GM21717 (cell line): ENCODE measurements around the gene CSMD2.
"Not testable (repeated sequence)": the region's sequence is repeated elsewhere in the genome, so short reads cannot be mapped to it uniquely, and the experiment has no call there.

Experiments
- ATAC-seq: cut with Tn5 transposase; IDR thresholded peaks from one replicate; pipeline ENCODE4 v1.9.1; 2021; ENCODE audit warnings: mild to moderate bottlenecking, moderate library complexity; ENCODE audit not compliant: unreplicated experiment

CSMD2 gene

DNA sequence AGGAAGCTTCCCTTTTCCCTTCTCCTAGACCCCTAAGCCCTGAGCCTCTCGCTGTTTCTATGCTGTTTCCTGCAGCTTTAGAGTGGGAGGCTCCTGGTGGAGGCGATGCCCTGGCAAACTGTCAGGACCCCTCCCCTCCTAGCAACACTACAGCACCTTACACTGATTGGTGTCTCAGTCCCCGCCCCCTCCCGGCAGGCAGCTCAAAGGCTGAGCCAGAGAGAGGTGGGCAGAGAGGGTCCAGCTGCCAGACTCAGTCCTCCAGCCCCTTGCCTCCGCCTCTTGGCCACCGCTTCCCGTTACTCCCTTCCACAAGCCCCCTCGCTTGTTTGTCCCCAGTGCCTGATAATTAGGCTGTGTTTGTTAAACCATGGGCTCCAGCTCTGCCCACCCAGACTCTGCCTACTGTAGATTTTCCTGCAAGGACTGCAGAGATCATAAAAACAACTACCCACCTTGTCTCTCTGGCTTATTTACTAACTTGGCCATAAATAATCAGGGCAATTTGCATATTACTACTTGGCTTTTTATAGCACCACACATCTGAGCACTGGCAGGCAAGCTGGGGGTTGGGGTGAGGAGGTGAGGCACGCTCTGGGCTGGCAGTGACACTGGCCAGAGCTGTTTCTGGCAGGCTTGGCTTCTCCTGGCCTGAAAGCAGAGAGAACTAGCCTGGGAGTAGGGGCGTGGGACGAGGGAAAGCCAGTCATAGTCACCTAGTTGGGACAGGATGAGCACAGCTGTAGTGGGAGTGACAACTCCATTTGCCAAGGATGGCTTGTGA, 107.5 kb downstream of the CSMD2 start:
- no peak for ATAC-seq

DNA sequence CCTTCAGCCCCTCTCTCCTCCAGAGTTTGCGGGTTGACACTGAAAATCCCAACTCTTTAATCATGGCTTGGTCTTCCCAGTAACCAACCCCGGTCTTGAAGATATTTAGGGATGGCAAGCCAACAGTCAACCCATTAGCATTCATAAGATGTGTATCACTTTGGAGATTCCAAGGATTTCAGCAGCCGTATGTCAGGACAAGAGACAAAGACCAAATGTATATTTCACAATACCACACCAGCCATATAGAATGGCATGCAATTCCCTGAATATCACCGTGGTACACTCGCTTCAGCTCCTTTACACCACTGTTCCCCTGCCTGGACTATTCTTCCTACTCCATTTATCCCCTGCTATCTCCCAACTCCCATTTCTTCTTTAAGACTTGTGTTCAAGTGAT, 109.2 kb downstream of the CSMD2 start:
- no peak for ATAC-seq

DNA sequence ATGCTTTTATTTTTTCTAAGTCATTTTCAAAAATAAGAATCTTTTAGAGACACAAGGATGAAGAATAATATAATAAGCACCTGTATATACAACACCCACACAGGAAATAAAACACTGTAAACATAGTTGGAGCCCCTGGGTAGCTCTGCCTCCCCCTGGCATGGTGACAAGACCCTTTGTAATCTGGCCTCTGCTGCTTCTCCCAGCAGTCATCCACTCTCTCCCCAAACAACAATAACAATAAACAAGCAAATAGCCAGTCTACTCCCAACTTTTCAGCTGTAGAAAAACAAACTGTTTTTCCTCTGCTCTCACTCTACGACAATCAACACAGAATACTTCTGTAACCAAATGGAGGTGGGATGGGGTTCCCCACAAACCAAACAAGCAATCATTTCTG, 110.1 kb downstream of the CSMD2 start:
- ATAC-seq = no peak

DNA sequence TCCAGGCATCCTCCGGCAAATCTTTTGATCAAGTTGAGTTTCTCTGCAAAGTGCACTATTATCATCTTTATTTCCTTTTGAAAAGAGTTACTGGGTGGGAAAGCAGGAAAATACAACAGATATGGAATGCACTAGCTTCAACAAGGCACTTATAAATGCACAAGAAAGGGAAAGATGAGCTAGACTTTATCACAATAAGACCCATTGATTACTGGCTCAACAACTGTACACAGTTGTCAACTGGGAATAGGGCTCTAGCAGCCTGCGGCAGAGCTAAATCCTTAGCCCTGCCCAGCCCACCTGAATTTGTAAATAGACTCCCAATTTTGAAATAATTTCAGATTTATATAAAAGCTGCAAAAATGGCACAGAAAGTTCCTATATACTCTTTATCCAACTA, 111.4 kb downstream of the CSMD2 start:
- ATAC-seq = no peak

DNA sequence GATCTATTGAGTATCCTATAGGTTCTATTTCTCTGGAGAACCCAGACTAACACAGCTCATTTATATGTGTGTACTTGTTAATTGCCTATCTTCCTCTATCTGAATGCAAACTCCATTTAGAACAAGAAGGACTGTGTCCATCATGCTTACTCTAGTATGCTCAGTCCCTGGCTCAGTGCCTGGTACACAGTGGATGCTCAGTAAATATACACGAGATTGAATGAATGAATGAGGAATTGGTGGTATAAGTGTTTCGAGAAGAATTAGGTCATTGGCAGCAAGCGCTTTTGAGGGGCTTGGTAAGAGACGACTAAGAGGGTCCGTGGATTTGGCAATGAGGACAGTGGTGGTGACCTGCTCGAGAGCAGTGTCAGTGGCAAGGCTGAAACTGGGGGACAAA, 112.5 kb downstream of the CSMD2 start:
- no peak for ATAC-seq

DNA sequence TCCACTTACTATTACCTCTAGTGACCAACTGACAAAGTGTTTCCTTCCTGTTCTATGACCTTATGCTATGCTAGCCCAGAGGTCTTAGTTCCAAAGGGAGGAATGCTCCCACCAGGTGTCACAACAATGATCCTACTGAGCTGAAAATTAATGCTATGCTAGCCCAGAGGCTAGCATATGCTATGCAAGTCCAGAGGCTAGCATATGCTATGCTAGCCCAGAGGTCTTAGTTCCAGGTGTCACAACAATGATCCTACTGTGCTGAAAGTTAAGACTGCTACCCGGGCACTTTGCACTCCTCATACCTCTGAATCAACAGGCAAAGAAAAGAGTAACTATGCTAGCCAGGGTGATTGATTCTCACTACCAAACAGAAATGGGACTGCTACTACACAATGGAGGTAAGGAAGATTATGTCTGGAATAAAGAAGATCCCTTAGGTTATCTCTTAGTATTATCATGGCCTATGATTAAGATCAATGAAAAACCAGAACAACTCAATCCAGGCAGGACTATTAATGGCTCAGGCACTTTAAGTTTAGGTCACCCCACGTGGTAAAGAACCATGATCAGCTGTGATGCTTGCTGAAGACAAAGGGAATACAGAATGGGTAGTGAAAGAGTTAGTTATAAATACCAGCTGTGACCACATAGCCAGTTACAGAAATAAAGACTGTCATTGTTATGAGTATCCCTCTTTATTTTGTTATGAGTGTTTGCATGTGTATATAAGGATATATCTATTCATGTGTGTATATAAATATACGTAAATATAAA, 114.1 kb downstream of the CSMD2 start:
- no peak for ATAC-seq

DNA sequence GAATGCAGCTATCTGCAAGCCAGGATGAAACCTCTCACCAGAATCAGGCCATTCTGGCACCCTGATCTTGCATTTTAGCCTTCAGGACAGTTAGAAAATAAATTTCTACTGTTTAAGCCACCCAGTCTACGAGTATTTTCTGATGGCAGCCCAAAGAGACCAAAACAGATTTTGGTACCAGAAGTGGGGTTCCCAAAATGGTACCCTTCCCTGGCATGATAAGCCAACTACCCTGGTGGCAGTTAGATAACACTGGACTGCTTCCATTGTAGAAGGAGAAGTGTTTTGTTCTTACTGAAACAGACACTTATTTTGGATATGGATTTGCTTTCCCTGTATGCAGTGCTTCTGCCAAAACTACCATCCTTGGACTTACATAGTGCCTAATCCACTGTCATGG, 115.0 kb downstream of the CSMD2 start:
- ATAC-seq = no peak

DNA sequence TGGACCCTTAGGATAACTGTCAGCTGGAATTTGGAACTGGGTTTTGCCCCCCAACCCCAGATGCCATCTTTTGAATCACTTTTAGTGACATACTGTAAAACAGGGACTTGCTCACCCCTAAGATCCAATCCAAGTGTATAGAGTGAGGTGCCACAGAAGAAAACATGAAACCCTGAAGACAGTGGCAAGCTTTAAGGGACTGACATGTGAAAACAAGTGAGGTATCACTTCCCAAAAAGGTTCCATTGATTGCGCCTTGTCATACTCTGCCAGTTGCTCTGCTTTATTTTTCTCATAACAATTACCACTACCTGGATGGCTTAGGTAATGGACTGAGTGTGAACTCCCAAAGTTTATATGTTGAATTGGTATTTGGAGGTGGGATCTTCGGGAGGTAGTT, 115.6 kb downstream of the CSMD2 start:
- ATAC-seq = no peak

DNA sequence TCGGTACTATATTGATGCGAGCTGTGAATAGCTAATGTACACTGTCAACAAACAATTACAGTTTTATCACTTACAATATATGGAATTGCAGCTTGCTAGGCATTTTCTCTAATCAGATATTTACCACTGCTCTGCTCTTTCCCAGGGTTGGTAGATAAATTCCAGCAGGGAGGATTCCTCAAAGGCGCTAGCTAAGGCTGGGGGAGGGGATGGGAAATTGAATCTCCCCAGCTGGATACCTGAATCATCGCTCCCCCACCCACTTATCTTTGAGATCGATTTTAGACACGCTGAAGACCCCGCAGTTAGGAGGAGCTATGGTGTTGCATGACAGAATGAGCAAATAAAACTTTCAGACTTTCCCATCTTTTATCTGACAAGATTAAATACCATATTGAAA, 127.2 kb downstream of the CSMD2 start:
- no peak for ATAC-seq

DNA sequence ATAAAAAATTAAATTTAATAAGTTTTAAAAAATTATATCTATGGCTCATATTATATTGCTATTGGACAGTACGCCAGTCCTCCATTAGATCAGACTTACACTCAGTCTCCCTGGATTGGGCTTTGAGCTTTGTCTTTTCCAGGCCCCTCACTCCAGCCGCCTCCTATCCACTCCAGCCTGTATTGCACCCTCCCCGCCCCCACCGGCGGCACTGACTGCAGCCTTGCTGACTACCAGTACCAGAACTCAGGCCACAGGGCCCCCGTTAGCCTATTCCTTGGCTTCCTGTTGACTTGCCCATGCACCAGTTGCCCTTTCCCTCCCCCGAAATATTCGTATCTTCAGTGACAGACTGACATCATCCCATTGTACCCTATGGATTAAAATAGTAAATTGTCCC, 127.9 kb downstream of the CSMD2 start:
- no peak for ATAC-seq

DNA sequence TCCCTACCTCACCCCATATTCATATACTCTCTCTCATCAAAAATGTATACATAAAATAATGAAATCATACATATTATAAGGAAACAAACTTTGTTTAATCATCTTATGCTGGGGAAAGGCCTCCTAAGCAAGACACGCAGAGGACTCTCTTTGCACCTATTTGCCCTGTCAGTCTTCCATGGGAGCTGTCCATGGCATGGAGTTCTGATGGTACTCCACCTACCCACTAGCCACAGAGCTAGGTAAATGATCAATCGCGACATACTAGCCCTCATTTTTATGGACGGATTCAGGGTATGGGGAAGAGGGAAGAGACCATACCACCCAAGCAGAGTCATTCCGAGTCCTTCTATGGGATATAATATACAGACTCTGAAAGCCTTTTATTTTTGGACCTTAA, 131.0 kb downstream of the CSMD2 start:
- no peak for ATAC-seq

DNA sequence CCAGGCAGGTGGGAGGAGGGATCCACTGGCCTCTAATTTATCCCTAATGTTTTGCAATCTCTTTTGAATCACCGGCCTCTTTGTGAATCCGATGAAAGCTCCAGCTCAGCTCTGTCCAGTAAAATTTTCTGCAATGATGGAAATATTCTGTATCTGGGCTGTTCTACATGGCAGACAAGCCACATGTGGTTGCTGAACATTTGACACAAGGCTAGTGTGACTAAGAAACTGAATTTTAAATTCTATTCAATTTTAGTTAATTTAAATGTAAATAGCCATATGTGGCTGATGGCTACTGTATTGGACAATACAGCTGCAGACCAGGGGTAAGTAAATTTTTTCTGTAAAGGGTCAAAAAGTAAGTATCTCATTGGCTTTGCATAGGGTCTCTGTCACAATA, 135.1 kb downstream of the CSMD2 start:
- no peak for ATAC-seq

DNA sequence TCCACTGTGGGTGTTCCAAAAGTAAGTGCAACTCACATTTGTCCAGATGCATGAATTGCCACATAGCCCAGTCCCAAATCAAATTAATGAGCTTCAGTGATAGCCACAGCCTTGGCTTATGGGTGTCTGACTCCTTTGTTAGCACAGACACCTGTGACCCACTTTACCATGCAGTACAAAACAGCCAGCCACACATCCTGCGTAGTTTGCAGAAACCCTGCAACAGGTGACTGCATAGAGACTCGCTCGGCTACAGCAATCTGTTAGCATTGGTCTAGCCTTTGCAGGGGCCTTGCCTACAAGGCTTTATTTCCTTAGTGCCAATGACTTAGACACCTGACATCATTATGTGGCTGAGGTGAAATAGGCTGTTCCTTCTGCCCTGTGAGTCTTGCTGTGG, 135.5 kb downstream of the CSMD2 start:
- no peak for ATAC-seq

DNA sequence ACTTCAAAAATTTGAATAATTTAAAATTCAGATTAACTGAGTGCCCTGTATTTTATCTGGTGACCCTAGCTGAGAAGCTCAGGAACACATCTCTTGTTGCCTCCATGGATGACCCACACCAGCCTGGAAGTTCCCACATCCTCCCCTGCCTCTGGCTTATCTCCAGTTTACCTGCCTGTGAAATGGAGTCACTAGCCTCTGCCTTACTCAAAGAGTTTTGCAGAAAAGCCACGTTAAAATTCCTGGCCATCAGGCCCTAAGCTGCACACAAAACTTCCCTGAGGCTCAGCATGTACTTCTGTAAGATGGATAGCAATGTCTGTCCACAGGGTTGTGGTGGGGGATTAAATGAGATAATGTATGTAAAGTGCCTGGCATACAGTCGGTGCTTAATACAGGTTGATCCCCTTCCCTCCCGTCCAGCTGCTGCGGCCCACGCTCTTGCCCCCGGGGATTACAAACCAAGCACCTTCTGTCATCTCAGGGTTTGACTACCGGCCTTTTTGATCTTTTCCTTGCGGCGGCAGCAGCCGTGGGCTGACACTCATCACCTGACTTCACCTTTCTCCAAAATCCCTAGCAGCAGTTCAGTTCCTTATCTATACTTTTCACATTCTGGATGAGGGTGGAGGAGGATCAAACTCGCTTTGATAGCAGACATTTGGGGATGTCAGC, 136.5 kb downstream of the CSMD2 start:
- no peak for ATAC-seq

DNA sequence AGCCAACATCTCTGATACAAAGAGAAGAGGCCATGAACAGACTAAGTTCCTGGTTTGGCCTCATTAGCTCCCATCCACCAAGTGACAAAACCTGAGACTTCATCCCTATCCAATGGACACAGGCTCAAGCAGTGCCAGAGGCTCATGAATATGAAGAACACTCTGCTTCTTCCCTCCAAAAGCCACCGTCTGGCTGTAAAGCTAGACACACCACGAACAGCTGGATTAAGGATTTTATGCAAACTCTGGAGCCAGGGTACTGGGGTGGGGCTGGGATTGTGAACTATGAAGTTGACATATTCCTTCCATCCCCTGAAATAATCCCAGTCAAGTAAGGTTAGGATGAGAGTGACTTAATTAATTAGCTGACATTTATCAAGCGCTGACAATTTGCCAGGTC, 139.4 kb downstream of the CSMD2 start:
- ATAC-seq = no peak

DNA sequence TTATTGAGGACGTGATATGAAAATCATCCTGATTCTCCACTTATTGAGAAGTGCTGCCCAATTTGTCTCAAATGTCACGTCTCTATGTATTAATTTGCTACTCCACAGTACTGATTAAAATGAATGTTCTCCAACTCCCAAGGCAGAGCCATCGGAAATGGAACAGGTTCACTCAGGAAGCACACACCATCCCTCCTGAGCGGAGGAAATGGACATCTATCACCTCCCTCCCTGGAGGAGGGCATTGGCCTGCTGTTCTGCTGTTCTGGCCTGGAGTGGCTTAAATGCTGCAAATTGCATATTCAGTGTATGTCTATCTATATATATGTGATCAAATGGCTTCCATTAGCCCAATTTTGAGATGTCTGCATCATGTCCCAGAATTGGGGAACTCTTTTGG, 140.5 kb downstream of the CSMD2 start:
- no peak for ATAC-seq

DNA sequence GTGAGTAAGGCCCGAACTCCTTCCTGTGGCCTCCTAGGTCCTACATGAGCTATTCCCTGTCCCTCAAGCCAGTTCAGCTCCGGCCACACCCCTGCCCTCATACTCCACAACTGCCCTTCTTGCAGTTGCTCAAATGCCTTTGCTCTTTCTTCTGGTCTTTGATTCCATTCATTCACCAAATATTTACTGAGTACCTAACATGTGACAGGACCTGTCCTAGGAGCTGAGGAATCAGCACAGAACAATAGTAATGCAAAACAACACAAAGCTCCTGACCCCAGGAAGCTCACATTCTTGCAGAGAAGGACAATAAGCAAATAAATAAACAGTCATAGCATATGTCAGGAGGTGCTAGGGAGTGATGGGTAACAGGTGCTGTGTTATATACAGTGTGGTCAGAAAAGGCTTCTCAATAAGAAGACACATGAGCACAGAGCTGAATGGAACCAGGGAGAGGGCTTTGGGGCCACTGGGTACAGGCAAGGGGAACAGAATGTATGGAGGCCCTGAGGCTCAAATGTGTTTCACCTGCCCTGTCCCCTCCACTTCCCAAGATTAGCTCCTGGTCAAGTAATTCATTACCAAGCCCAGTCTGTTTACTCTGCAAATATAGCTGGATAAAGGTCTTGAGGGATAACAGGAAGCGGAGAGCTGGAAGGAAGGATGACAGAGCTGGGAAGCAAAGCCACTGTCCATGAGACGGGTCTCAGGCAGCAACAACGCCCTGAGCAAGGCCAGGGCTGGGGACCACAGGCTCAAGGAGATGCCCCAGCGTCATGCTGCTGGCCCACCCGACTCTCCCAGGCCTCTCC, 145.1 kb downstream of the CSMD2 start:
- no peak for ATAC-seq

DNA sequence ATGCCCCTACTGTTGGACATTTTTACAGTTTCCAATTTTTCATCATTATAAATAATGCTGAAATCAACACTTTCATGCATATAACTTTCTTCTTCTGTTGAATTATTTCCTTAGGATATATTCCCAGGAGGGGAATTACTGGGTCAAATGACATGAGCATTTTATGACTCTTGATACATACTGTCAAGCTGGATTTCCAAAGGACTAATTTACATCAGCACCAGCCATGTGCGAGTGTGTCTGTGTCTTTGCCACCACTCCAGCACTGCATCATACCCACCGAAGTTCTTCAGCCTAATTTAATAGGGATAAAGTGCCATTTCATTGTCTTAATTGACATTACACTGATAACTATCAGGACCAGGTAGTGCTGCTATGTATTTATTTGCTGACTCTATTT, 146.7 kb downstream of the CSMD2 start:
- ATAC-seq = no peak

DNA sequence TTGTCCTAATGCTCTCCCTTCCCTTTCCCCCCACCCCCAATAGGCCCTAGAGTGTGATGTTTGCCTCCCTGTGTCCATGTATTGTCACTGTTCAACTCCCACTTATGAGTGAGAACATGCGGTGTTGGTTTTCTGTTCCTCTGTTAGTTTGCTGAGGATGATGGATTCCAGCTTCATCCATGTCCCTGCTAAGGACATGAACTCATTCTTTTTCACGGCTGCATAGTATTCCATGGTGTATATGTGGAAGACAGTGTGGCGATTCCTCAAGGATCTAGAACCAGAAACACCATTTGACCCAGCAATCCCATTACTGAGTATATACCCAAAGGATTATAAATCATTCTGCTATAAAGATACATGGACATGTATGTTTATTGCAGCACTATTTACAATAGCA, 148.7 kb downstream of the CSMD2 start:
- ATAC-seq = not testable (repeated sequence)

DNA sequence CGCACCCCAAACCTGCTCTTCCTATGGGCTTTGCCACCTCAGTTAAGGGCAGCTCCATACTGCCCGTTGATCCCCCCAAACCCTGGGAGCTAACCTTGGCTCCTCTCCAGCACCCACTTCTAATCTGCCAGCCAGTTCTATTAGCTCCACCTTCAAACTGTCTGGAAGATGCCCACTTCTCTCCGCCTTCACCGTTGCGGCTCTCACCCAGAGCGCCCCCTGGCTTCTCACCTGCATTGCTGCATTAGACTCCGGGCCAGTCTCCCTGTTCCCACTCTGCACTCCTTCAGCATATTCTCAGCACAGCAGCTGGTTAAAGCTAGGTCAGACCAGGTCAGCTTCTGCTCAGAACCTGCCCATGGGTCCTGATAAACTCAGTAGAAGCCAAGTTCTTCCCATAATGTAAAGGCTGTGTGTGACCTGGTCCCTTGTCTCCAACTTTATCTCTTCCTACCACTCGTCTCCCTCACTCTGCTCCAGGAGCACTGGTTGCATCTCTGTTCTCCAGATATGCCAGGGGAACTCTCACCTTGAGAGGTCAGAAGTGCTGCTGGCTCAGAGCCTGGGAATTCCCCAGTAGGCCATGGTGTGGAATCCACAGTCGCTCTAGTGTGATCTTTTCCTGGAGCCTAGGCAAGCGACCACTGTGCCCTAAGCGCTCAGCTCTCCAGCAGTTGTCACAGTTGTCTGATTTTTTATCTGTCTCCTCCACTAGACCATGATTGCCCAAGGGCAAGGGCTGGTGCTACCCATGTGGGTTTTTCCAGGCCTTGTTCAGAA, 150.9 kb downstream of the CSMD2 start:
- no peak for ATAC-seq
